HepG2 (cell line): ENCODE measurements around the gene HSPA1B. TPM values are rescaled to one million over a fixed set of nuclear protein-coding genes. Genes with fewer than 3 reads are reported as not detected.
A peak's percentile ranks its signal among the peaks of the same experiment; 100 is the strongest.

ENCODE experiments used
- ASH2L ChIP-seq: fragments of 300-600, 200-600 bp; sonication (generic); IDR thresholded peaks from 2 replicates; pipeline ENCODE4 v1.7.0; 2017; ENCODE audit warnings: low read depth, mild to moderate bottlenecking, moderate library complexity, mixed read lengths, low read length; ENCODE audit not compliant: insufficient read length
- ATAD3A ChIP-seq: sonication (generic); formaldehyde crosslinking; IDR thresholded peaks from 2 replicates; pipeline ENCODE4 v1.4.0; 2020; ENCODE audit warnings: missing genetic modification reagents
- CERS6 ChIP-seq: sonication (generic); formaldehyde crosslinking; IDR thresholded peaks from 2 replicates; pipeline ENCODE4 v1.5.0; 2020; ENCODE audit warnings: missing genetic modification reagents
- ISL2 ChIP-seq: sonication (generic); formaldehyde crosslinking; IDR thresholded peaks from 2 replicates; pipeline ENCODE4 v1.5.0; 2020; ENCODE audit warnings: missing genetic modification reagents
- KLF9 ChIP-seq: IDR thresholded peaks from 2 replicates; pipeline ENCODE4 v1.6.1; 2016; ENCODE audit warnings: low read depth
- MAF1 ChIP-seq: sonication (generic); formaldehyde crosslinking; IDR thresholded peaks from 2 replicates; pipeline ENCODE4 v1.5.0; 2020; ENCODE audit warnings: missing genetic modification reagents, borderline replicate concordance
- MZF1 ChIP-seq: sonication (generic); formaldehyde crosslinking; IDR thresholded peaks from 2 replicates; pipeline ENCODE4 v1.8.1; 2023; ENCODE audit warnings: mild to moderate bottlenecking, missing genetic modification reagents, borderline replicate concordance
- NCOR1 ChIP-seq: fragments of 200-600 bp; sonication (generic); IDR thresholded peaks from 2 replicates; pipeline ENCODE4 v1.7.0; 2017; ENCODE audit warnings: antibody characterized with exemption, low read length, borderline replicate concordance
- PRDM15 ChIP-seq: sonication (generic); formaldehyde crosslinking; IDR thresholded peaks from 2 replicates; pipeline ENCODE4 v1.4.0; 2020; ENCODE audit warnings: missing genetic modification reagents
- SALL2 ChIP-seq: sonication (generic); formaldehyde crosslinking; IDR thresholded peaks from 2 replicates; pipeline ENCODE4 v1.8.1; 2023; ENCODE audit warnings: mild to moderate bottlenecking, missing genetic modification reagents, inconsistent platforms
- SNAPC2 ChIP-seq: sonication (generic); formaldehyde crosslinking; IDR thresholded peaks from 2 replicates; pipeline ENCODE4 v1.8.1; 2022; ENCODE audit warnings: mild to moderate bottlenecking, missing genetic modification reagents
- TEAD3 ChIP-seq: optimal IDR thresholded peaks from 2 replicates; pipeline ENCODE3; 2016; ENCODE audit warnings: borderline replicate concordance
- TFE3 ChIP-seq: IDR thresholded peaks from 2 replicates; pipeline ENCODE4 v1.6.1; 2016
- TMF1 ChIP-seq: sonication (generic); formaldehyde crosslinking; IDR thresholded peaks from 2 replicates; pipeline ENCODE4 v1.8.1; 2022; ENCODE audit warnings: low read depth, missing genetic modification reagents
- ZIK1 ChIP-seq: sonication (generic); formaldehyde crosslinking; IDR thresholded peaks from 2 replicates; pipeline ENCODE4 v1.5.0; 2020; ENCODE audit warnings: mild to moderate bottlenecking, low read depth, missing genetic modification reagents, borderline replicate concordance
- ZMAT5 ChIP-seq: sonication (generic); formaldehyde crosslinking; IDR thresholded peaks from 2 replicates; pipeline ENCODE4 v1.5.0; 2020; ENCODE audit warnings: mild to moderate bottlenecking, low read depth, missing genetic modification reagents, borderline replicate concordance
- ZNF138 ChIP-seq: sonication (generic); formaldehyde crosslinking; IDR thresholded peaks from 2 replicates; pipeline ENCODE4 v1.5.0; 2020; ENCODE audit warnings: mild to moderate bottlenecking, low read depth, missing genetic modification reagents
- ZNF296 ChIP-seq: sonication (generic); formaldehyde crosslinking; conservative IDR thresholded peaks from 2 replicates; pipeline ENCODE4 v1.5.0; 2020; ENCODE audit warnings: mild to moderate bottlenecking, missing genetic modification reagents
- ZNF577 ChIP-seq: sonication (generic); formaldehyde crosslinking; IDR thresholded peaks from 2 replicates; pipeline ENCODE4 v1.4.0; 2020; ENCODE audit warnings: mild to moderate bottlenecking, low read depth, missing genetic modification reagents, borderline replicate concordance
- ZNF619 ChIP-seq: sonication (generic); formaldehyde crosslinking; IDR thresholded peaks from 2 replicates; pipeline ENCODE4 v1.4.0; 2020; ENCODE audit warnings: mild to moderate bottlenecking, missing genetic modification reagents
- ZNF7 ChIP-seq: IDR thresholded peaks from 2 replicates; pipeline ENCODE4 v1.6.1; 2016; ENCODE audit warnings: missing biosample characterization, missing genetic modification reagents
- ZNF792 ChIP-seq: IDR thresholded peaks from 2 replicates; pipeline ENCODE4 v1.6.1; 2016
- polyA plus RNA-seq, 8 experiments: library from polyadenylated mRNA; depleted of rRNA in 3 of 8; stranded (reverse) in 7 of 8; unstranded in 1 of 8; fragments of >200 nt; fragmentation: Illumina TruSeq in 4 of 8; extraction: Trizol in 4 of 8; gene quantifications; 2 replicates each; pipeline versions ENCODE4 v1.2.1 to v1.2.3, GENCODE V29; 2011 to 2016; ENCODE audit warnings: low read depth in 4 of 8, missing spikeins in 1 of 8, mixed read lengths in 1 of 8; ENCODE audit not compliant: insufficient read depth in 1 of 8
- total RNA-seq, 5 experiments: library from RNA; depleted of rRNA; stranded (reverse); fragments of >200 nt; fragmentation: Illumina TruSeq; extraction: Trizol; gene quantifications; 2 replicates each; pipeline ENCODE4 v1.2.3, GENCODE V29; 2016; ENCODE audit warnings: low read depth in 1 of 5

The HSPA1B gene
- total and polyA plus RNA-seq, 2 of the 13 experiments (the other 11 are each of a cell fraction or from before 2014, with no cell fraction given): 26.0 to 186 TPM

GRCh38 chr6:31834367-31835250 is 7.1 kb downstream of the HSPA1B start (continued):
- TF ChIP-seq MAF1 (peak; percentile 97), MZF1 (CRISPR knock-in tag) (0 out of 2 replicates have a peak, but pooled peaks have one; percentile 62), ZNF792 (CRISPR knock-in tag) (peak; percentile 90), TEAD3 (CRISPR knock-in tag) (peak; percentile 56), KLF9 (CRISPR knock-in tag) (no peak; the same call in 1 of the 2 replicates), ISL2 (CRISPR knock-in tag) (peak; percentile 54), PRDM15 (peak; percentile 62), ZNF296 (CRISPR knock-in tag) (peak; percentile 72; the same call in 1 of the 2 replicates), ZNF619 (no peak; the same call in 1 of the 2 replicates), ZIK1 (CRISPR knock-in tag) (0 out of 2 replicates have a peak, but pooled peaks have one; percentile 39), NCOR1 (peak; percentile 58; the same call in 1 of the 2 replicates), TFE3 (peak; percentile 47; the same call in 1 of the 2 replicates), ZMAT5 (CRISPR knock-in tag) (0 out of 2 replicates have a peak, but pooled peaks have one; percentile 49), ZNF138 (peak; percentile 69; the same call in 1 of the 2 replicates), CERS6 (CRISPR knock-in tag) (0 out of 2 replicates have a peak, but pooled peaks have one; percentile 19), ASH2L (peak; percentile 95), SNAPC2 (CRISPR knock-in tag) (peak; percentile 66), SALL2 (CRISPR knock-in tag) (peak; percentile 82), ZNF7 (CRISPR knock-in tag) (no peak), ZNF577 (CRISPR knock-in tag) (no peak; the same call in 1 of the 2 replicates), TMF1 (CRISPR knock-in tag) (0 out of 2 replicates have a peak, but pooled peaks have one; percentile 56), ATAD3A (CRISPR knock-in tag) (peak; percentile 28; the same call in 1 of the 2 replicates)
